Measurements from ENCODE around the gene RNF44.

GRCh38 chr5:176524138-176524537 lies 13.1 kb downstream of the RNF44 start:
- no peak for TF ChIP-seq CTCF (IDR thresholded peaks at IDR 0.05)
- no peak for TF ChIP-seq REST (IDR thresholded peaks at IDR 0.05; ENCODE audit: insufficient read depth in 1 of 2, low read depth in 2 of 2, low read length in 1 of 2)
